ENCODE data around the gene CELF2. TPM values are rescaled to one million over a fixed set of nuclear protein-coding genes. Genes with fewer than 3 reads are reported as not detected.

The CELF2 gene
- total and polyA plus RNA-seq, 2 experiments from 2014 or later: 16.6 to 26.9 TPM

DNA sequence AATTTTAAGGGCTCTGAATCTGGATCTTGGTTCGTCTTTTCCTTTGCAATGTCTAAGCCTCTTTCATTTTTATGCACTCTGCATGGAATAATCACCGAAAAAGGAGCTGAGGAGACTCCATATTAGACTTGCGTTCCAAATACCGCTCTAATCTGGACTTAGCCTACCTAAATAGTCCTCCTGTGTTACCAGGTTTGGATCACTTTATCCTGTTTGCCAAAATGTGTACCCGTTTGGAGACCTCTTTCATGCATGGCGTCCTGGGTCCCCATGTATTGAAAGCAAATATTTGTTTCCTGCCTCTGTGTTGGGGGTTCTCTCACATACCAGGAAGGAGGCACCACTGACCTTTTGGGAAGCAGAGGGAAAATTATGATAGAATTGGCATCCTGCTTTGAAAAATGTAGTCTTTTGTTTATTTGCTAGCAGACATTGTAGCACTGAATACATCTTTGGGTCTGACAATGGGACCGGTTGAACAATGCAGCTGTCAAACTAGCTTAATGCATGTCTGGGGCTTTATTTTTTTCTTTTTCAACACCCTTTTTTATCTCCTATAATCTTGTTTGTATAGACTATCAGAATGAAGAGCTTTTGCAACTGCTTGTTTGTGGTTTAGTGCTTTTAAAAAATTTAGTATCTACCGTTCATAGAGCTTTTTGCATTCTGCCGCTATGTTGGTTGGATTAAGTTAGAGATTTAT, 11.8 kb upstream of the CELF2 start:
- no peak overlapping the region for H2AFZ ChIP-seq
- no peak overlapping the region for H3K4me2 ChIP-seq
- H3K79me2 ChIP-seq: no peaks in the 10 kb centered on the region
- no peak for DNase-seq (ENCODE audit: low spot score)
- H3K4me1 ChIP-seq (ENCODE audit: insufficient read depth): no peaks in the 10 kb centered on the region
- no peaks in the 10 kb centered on the region for H4K20me1 ChIP-seq (ENCODE audit: insufficient read depth, poor library complexity, severe bottlenecking)
- WGBS (ENCODE audit: low lambda C conversion rate, missing lambda C conversion rate): 67% methylated on average over 9 of the region's 9 CpGs
- no peak overlapping the region for H3K4me3 ChIP-seq
- no peaks in the 10 kb centered on the region for H3K36me3 ChIP-seq (replicated peaks; ENCODE audit: insufficient read depth, low read depth)
- no peak overlapping the region for H3K27ac ChIP-seq
- H3K9me2 ChIP-seq (replicated peaks; ENCODE audit: insufficient read depth): no peaks in the 10 kb centered on the region
- peaks cover 35% of the 10 kb centered on the region for H3K27me3 ChIP-seq
- TF ChIP-seq EZH2 (IDR thresholded peaks at IDR 0.05; ENCODE audit: borderline replicate concordance) (no peak), EZH2phosphoT487 (IDR thresholded peaks at IDR 0.05; ENCODE audit: low read depth, severe bottlenecking, unreplicated experiment) (no peak)
- TF ChIP-seq, protein P1, sequence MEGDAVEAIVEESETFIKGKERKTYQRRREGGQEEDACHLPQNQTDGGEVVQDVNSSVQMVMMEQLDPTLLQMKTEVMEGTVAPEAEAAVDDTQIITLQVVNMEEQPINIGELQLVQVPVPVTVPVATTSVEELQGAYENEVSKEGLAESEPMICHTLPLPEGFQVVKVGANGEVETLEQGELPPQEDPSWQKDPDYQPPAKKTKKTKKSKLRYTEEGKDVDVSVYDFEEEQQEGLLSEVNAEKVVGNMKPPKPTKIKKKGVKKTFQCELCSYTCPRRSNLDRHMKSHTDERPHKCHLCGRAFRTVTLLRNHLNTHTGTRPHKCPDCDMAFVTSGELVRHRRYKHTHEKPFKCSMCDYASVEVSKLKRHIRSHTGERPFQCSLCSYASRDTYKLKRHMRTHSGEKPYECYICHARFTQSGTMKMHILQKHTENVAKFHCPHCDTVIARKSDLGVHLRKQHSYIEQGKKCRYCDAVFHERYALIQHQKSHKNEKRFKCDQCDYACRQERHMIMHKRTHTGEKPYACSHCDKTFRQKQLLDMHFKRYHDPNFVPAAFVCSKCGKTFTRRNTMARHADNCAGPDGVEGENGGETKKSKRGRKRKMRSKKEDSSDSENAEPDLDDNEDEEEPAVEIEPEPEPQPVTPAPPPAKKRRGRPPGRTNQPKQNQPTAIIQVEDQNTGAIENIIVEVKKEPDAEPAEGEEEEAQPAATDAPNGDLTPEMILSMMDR (IDR thresholded peaks at IDR 0.05; ENCODE audit: poor library complexity): no peak
- H3K9me3 ChIP-seq (ENCODE audit: low read depth): no peaks in the 10 kb centered on the region

DNA sequence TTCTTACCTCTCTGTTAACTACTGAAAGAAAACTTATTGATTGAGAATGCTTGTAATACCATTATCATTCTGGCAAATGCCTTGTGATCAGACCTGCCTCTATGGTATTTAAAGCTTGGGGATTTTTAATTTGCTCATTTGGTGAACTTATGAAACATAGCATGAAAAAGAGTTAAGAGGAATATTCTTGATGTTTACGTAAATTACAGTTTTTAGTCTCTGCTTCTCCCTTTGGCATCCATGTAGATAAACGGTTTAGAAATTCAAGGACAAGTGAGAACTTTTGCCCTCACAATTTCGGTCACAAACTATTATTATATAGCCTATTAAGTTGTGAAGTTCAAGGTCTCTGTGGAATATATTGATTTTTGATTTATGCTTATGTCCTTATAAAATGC, 11.2 kb upstream of the CELF2 start:
- WGBS (ENCODE audit: low lambda C conversion rate, missing lambda C conversion rate): 71% methylated on average over 3 of the region's 3 CpGs
- no peaks in the 10 kb centered on the region for H3K36me3 ChIP-seq (replicated peaks; ENCODE audit: insufficient read depth, low read depth)
- no peak for DNase-seq (ENCODE audit: low spot score)
- no peaks in the 10 kb centered on the region for H3K9me2 ChIP-seq (replicated peaks; ENCODE audit: insufficient read depth)
- no peaks in the 10 kb centered on the region for H3K9me3 ChIP-seq (ENCODE audit: low read depth)
- no peak overlapping the region for H3K4me3 ChIP-seq
- H3K4me1 ChIP-seq (ENCODE audit: insufficient read depth): no peaks in the 10 kb centered on the region
- TF ChIP-seq, protein P1 (IDR thresholded peaks at IDR 0.05; ENCODE audit: poor library complexity): no peak
- no peak for TF ChIP-seq EZH2phosphoT487 (IDR thresholded peaks at IDR 0.05; ENCODE audit: low read depth, severe bottlenecking, unreplicated experiment)
- TF ChIP-seq EZH2 (IDR thresholded peaks at IDR 0.05; ENCODE audit: borderline replicate concordance): no peak
- H3K79me2 ChIP-seq: no peaks in the 10 kb centered on the region
- peaks cover 35% of the 10 kb centered on the region for H3K27me3 ChIP-seq
- no peak overlapping the region for H2AFZ ChIP-seq
- H3K4me2 ChIP-seq: no peak overlapping the region
- no peak overlapping the region for H3K27ac ChIP-seq
- no peaks in the 10 kb centered on the region for H4K20me1 ChIP-seq (ENCODE audit: insufficient read depth, poor library complexity, severe bottlenecking)

DNA sequence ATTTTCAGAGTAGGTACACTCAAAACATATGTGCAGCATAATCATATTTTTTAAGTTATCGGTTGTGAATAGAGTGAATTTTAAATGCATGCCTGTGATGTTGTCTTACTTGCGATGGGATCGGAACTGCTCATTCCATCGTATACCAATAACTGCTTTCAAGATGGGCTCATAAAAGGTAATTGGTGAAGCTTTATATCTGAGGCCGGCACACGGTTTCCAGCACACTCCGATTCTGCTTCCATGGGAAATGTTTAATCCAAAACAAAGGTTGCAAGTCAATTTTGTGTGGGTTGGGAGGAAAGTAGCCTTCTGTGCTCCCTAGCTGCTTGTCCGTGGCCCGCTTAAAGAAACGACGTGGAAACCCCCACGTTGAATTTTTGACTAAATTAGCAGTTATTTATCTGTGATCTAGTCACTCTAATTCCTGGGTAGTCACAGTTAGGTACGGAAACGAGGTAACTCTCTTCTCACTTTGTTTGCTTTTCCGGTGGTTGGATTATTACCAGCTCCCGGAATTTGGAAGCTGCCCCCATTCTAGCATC, 10.1 kb upstream of the CELF2 start:
- Histone ChIP-seq H3K9me2 (replicated peaks; ENCODE audit: insufficient read depth) (no peaks in the 10 kb centered on the region), H3K36me3 (replicated peaks; ENCODE audit: insufficient read depth, low read depth) (no peaks in the 10 kb centered on the region), H3K27me3 (peaks cover 35% of the 10 kb centered on the region), H4K20me1 (ENCODE audit: insufficient read depth, poor library complexity, severe bottlenecking) (no peaks in the 10 kb centered on the region), H3K9me3 (ENCODE audit: low read depth) (no peaks in the 10 kb centered on the region), H3K27ac (no peak overlapping the region), H3K4me2 (no peak overlapping the region), H2AFZ (no peak overlapping the region), H3K4me1 (ENCODE audit: insufficient read depth) (no peaks in the 10 kb centered on the region), H3K79me2 (no peaks in the 10 kb centered on the region), H3K4me3 (no peak overlapping the region)
- DNase-seq (ENCODE audit: low spot score): no peak
- 81% methylated on average over 16 of the region's 16 CpGs for WGBS (ENCODE audit: low lambda C conversion rate, missing lambda C conversion rate)
- TF ChIP-seq EZH2 (IDR thresholded peaks at IDR 0.05; ENCODE audit: borderline replicate concordance): no peak
- TF ChIP-seq, protein P1 (IDR thresholded peaks at IDR 0.05; ENCODE audit: poor library complexity): no peak
- no peak for TF ChIP-seq EZH2phosphoT487 (IDR thresholded peaks at IDR 0.05; ENCODE audit: low read depth, severe bottlenecking, unreplicated experiment)

Data from hepatocyte (in vitro differentiated cells).